Lower leg skin (tissue), 3 donors: ENCODE data around the gene ZNF106.

Experiments used
- POLR2A ChIP-seq, 2 donors: fragments of 450-650 bp; IDR thresholded peaks; one replicate each; pipeline ENCODE4 v1.6.1; 2016 to 2017; ENCODE audit warnings: antibody characterized with exemption in 2 of 2, mild to moderate bottlenecking in 1 of 2, moderate library complexity in 1 of 2
- TF ChIP-seq, protein P1 (sequence below), 3 donors: fragments of 450-650 bp; IDR thresholded peaks; one replicate each; pipeline ENCODE4 v1.5.1; 2016; ENCODE audit warnings: antibody characterized with exemption in 3 of 3, mild to moderate bottlenecking in 3 of 3, moderate library complexity in 2 of 3

DNA sequence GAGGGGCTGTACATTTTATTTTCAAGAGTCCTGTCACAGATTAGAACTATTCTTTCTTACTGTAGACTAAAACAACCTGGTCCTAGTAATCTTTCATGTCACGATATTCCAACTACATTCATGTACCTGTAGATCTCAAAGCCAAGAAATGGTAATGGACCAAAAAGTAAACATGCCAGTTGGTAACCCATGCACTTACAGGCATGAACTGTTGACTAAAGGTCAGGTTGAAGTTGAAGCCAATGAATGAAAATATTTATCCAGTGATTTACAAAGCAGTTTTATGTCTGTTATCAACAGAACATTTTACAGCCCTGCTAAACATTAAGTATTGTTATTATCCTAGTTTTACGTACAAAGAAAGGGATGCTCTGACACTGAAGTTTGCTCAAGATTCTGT, 32.4 kb upstream of the ZNF106 start:
- TF ChIP-seq, protein P1, sequence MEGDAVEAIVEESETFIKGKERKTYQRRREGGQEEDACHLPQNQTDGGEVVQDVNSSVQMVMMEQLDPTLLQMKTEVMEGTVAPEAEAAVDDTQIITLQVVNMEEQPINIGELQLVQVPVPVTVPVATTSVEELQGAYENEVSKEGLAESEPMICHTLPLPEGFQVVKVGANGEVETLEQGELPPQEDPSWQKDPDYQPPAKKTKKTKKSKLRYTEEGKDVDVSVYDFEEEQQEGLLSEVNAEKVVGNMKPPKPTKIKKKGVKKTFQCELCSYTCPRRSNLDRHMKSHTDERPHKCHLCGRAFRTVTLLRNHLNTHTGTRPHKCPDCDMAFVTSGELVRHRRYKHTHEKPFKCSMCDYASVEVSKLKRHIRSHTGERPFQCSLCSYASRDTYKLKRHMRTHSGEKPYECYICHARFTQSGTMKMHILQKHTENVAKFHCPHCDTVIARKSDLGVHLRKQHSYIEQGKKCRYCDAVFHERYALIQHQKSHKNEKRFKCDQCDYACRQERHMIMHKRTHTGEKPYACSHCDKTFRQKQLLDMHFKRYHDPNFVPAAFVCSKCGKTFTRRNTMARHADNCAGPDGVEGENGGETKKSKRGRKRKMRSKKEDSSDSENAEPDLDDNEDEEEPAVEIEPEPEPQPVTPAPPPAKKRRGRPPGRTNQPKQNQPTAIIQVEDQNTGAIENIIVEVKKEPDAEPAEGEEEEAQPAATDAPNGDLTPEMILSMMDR (IDR thresholded peaks at IDR 0.05): no peak
- no peak for TF ChIP-seq POLR2A (IDR thresholded peaks at IDR 0.05)
